Stimulated activated naive CD8-positive, alpha-beta T cell treated with anti-CD3 and anti-CD28 coated beads, Interleukin-15, amount 100 ng/mL, for 72 hours (primary cell): ENCODE measurements around the gene ZNF544.

Source experiments
- ATAC-seq: fragments of 150-1000 bp; cut with Tn5 transposase; 2 replicates; pipeline ENCODE4 v1.10.0; 2021; ENCODE audit warnings: mild to moderate bottlenecking, moderate library complexity
- DNase-seq, 2 donors: peaks; one replicate each; pipeline ENCODE4 v3.0.0; 2021 to 2022
- H3K27ac Mint-ChIP-seq, 2 donors: one replicate each; pipeline ENCODE4 v1.8.0; 2022; ENCODE audit warnings: mild to moderate bottlenecking in 2 of 2, mixed read lengths in 2 of 2, moderate library complexity in 2 of 2
- H3K27me3 Mint-ChIP-seq: one replicate; pipeline ENCODE4 v1.8.0; 2022; ENCODE audit warnings: mixed read lengths
- H3K4me1 Mint-ChIP-seq: one replicate; pipeline ENCODE4 v1.8.0; 2022; ENCODE audit warnings: mild to moderate bottlenecking, mixed read lengths
- H3K4me3 Mint-ChIP-seq, 2 donors: one replicate each; pipeline ENCODE4 v1.8.0; 2022; ENCODE audit warnings: mild to moderate bottlenecking in 2 of 2, mixed read lengths in 2 of 2, moderate library complexity in 1 of 2
- H3K9me3 Mint-ChIP-seq, 2 donors: one replicate each; pipeline ENCODE4 v1.8.0; 2022; ENCODE audit warnings: mixed read lengths in 2 of 2

Gene ZNF544

DNA sequence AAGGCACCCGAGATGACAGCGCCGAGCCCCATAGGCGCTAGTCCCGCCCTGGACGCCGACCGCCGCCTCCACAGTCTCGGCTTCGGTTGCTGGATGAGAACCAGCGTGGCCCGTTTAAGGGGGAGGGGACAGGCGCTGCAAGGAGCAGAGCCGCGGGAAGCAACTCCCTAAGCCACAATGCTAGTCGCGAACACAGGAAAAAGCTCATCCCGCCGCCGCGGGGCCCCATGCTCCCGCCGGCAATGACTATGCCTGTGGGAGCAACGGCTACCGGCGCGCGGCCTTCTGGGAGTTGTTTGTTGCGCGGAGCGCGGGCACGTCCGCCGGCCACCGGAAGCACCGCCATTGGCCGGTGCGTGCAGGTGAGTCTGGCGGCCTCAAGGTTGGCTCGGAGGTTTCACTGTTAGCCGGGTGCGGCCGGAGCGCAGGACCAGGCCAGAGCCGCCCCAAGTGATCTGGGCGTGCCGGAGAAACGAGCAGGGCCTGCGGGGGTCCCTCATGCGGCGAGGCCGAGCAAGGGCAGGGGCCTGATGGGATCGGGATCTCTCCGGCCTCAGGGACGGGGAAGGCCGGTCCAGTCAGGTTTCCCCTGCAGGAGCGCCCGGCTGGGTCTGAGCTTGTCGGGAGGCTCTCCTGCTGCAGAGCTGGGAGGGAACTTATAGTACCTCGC is at the start of gene ZNF544:
Gene ZNF544, plus strand, starts transcription at position 330 of the 670 bp plus-strand sequence. CDS start 15,110 bp downstream, outside the sequence.
- Mint-ChIP-seq H3K9me3 (peaks cover 40 to 54% of the 10 kb centered on the region in 2 donors), H3K27me3 (no peaks in the 10 kb centered on the region), H3K4me3 (peak within 1 kb of the TSS; percentile 99), H3K27ac (peak within 1 kb of the TSS; percentile 95 to 97), H3K4me1 (peaks cover 34% of the 10 kb centered on the region)
- DNase-seq: peak; percentile 63 to 73
- peak; percentile 90 for ATAC-seq

DNA sequence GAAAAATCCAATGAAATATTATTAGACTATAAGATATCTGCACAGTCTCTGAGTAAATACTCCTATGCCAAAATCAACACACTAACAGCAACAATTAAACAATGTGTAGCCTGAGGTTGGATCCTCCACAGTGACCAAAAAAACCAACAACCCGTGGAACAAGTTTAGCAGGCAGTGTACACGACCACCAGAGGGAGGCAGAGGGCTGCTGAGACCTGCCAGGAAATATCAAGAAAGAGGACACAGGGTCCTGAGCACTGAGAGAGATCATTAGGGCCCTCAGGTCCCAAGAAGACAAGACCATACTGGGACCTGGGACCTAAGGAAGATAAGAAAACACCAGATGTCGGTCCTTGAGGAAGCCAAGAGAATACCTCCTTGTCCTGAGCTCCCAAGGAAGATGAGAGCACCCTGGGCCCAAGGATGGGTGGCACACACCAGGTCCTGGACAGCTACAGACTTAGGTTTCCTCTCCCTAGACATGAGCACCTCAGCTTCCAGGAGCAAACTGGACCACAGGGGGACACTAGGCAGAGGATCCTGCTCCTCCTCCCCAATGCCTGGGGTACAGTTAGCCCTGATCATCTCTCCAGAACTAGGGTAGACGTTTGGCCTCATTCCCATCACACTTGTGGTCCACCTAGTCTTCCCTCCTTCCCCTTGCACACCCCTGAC is 46.7 kb upstream of the ZNF544 start:
- Mint-ChIP-seq H3K4me3 (peak overlapping the region; percentile 94 to 96), H3K27me3 (no peaks in the 10 kb centered on the region)
- peak; percentile 70 for DNase-seq

DNA sequence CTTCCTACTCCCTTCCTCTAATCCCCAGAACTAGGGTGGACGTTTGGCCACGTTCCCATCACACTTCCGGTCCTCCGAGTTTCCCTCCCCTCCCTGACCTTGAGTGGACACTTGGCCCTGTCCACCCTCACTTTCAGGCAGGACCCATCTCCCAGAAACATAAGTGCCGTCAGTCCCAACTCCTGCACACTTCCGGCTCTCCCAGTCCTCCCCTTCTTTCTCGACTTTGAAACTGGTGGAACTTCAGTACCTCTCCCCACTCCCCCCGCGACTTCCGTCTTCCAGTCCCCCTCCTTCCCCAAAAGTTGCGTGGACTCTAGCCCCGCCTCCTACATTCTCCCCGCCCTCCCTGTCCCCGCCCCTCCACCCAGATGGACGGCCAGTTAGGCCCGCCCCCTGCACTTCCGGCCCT is 46.1 kb upstream of the ZNF544 start:
- peaks cover 28% of the 10 kb centered on the region for H3K4me1 Mint-ChIP-seq
- H3K27ac Mint-ChIP-seq: peak overlapping the region; percentile 100
- peaks cover 25 to 47% of the 10 kb centered on the region in 2 donors for H3K9me3 Mint-ChIP-seq
- DNase-seq (no peak), ATAC-seq (peak; percentile 87)
- H3K4me3 Mint-ChIP-seq: peak overlapping the region; percentile 94 to 96
- no peaks in the 10 kb centered on the region for H3K27me3 Mint-ChIP-seq

More for the DNA sequence above, 46.7 kb upstream of the ZNF544 start:
- Mint-ChIP-seq H3K9me3 (peaks cover 28 to 52% of the 10 kb centered on the region in 2 donors), H3K27ac (peak overlapping the region; percentile 100), H3K4me1 (peaks cover 28% of the 10 kb centered on the region)
- ATAC-seq: no peak

DNA sequence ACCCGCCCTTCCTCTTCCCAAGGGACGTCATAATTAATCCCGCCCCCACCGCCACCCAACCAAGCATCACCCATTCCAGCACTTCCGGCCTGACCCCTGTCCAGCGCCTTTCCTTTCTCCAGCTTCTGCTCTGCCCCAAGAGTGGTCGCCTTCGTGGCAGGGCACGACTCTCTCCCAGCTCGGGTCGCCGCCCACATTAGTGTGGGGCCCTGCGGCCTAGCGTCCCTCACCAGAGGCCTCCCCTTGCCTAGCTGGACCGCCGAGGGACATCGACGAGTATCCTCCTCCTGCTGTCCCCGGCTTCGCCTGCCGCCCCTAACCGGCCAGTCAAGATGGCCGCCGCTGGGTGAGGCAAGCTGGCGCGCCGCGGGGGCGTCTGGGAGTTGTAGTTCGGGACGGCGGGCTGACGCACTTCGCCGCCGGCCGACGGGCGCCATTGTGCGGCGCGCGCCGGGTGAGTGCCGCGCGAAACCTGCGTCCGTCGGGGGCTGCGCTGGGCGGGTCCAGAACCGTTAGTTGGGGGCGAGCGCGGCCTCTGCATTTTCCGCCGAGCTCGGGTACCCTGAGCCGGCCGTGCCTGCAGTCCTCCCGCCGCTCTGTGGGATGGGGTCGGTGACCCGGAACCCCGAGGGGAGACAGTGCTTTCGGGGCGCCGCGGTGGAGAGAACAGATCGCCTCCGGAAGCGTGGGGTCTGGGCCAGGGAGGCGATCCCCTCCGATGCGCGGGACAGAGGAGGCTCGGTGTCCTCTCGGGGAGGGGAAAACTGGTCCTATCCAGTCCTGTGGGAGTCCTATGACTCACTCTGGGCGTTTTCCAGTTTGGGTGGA is 45.5 kb upstream of the ZNF544 start, which contains the start of gene ZNF274:
Gene ZNF274, plus strand, starts transcription at position 73 of the 828 bp plus-strand sequence. CDS start 905 bp downstream, outside the sequence.
- Mint-ChIP-seq H3K27me3 (no peaks in the 10 kb centered on the region), H3K27ac (peak within 1 kb of the TSS; percentile 100), H3K9me3 (peaks cover 20 to 42% of the 10 kb centered on the region in 2 donors), H3K4me1 (peaks cover 28% of the 10 kb centered on the region), H3K4me3 (peak within 1 kb of the TSS; percentile 94 to 96)
- peak; percentile 96 for DNase-seq
- ATAC-seq: peak; percentile 91

DNA sequence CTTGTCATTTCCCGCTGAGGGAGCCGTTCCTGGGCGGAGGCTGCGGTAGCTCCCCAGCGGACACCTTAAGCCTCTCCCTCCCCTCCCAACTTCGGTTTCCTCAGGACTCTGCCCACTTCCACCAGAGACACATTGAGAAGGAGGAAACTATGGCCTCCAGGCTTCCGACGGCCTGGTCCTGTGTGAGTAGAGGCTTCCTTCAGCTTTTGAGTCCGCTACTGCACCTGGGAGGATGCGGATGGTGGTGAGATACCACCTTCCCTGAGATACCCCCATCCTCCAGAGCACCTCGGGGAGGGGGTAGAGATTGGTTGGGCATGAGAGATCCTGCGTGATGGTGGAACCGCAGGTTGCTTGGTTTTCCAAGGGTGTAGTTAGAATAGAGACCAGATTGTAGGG is 44.9 kb upstream of the ZNF544 start:
- no peak for DNase-seq

DNA sequence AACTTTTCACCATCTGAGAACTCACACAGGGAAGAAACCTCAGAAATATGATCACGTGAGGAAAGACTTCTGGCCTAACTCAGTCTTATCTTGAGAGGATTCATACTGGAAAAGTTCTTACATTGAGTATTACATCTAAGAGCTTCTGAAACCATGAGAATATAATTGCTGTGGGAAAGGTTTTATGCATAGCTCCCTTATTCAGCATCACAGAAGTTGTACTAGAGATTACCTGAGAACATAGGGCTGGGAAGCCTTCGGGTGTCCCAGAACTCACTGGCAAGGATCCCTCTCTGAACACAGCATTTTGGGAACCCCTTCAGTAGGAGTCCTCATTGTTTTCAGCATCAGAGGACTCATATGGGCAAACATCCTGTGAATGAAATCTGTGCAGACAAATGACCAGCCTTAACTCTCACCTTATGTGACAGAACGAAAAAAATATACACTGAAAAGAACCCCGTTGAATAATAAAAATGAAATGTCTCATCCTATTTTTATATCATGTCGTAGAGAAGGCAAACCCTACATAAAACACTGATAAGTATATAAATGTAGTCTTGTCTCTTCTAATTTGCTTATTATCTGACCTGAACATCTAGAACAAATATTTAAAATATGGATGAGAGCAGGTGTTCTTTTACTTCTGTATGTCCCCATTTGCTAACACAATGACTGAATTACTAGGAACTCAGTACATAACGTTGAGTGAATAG is 31.7 kb upstream of the ZNF544 start:
- no peak overlapping the region for H3K4me3 Mint-ChIP-seq
- peaks cover 41 to 77% of the 10 kb centered on the region in 2 donors for H3K9me3 Mint-ChIP-seq
- no peak for DNase-seq
- peak overlapping the region in 1 of 2 donors; percentile 4 for H3K27ac Mint-ChIP-seq
- no peaks in the 10 kb centered on the region for H3K27me3 Mint-ChIP-seq
- ATAC-seq: no peak
- no peaks in the 10 kb centered on the region for H3K4me1 Mint-ChIP-seq

More for the DNA sequence above, 44.9 kb upstream of the ZNF544 start:
- peak overlapping the region; percentile 100 for H3K27ac Mint-ChIP-seq
- H3K27me3 Mint-ChIP-seq: no peaks in the 10 kb centered on the region
- peaks cover 22 to 43% of the 10 kb centered on the region in 2 donors for H3K9me3 Mint-ChIP-seq
- ATAC-seq: no peak
- peaks cover 28% of the 10 kb centered on the region for H3K4me1 Mint-ChIP-seq
- peak overlapping the region; percentile 94 to 96 for H3K4me3 Mint-ChIP-seq

DNA sequence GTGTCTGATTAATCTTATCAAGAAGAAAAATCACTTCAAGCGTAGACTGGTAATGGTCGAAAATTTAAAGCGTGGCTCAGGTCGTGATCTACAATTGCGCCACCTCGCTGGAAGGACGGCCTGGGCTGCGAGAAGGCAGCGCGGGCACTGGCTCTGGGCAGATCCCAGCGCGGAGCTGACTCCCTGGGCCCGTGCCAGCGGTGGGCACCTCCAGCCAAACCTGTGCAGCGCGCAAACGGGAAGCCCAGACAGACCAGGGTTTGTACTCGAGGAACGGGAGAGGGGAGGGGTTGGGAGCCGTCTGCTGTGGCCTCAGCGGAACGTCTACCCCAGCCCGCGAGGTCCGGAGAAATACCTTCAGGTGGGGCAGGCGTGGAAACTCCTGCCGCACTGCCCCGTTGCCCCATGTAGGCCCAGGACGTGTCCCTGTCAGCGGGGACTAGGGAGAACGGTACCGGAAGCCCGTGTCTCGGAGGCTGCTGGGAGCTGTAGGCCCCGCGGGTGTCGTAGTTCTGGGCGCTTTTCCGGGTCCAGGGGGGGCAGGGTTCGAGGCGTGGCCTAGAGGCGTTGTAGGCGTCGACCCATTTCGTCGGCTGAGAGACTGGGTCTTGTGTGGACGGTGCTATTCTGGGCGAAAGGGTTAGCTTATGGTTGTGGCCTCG is 24.8 kb upstream of the ZNF544 start:
- ATAC-seq: no peak
- Mint-ChIP-seq H3K4me1 (no peaks in the 10 kb centered on the region), H3K27me3 (no peaks in the 10 kb centered on the region), H3K4me3 (no peak overlapping the region), H3K9me3 (peaks cover 69 to 92% of the 10 kb centered on the region in 2 donors), H3K27ac (no peak overlapping the region)
- DNase-seq: no peak

DNA sequence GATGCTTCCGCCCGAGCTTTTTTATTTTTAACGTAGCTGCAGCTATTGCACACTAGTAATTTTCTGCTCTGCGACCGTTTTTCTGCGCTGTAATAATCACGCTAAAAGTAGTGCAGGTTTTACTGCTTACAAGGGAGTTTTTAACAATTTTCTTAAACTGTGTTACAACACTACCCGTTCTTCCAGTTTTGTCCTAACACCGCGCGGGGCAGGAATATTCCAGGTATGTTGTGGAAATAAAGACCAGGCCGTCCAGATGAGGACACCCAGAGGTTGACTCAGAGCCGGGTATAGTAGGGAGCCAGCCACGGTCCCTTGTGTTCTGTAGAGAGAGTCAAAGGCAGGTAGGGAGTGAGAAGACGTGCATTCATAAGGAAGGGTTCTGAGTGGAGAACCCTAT is 24.1 kb upstream of the ZNF544 start:
- Mint-ChIP-seq H3K4me1 (no peaks in the 10 kb centered on the region), H3K27ac (no peak overlapping the region), H3K27me3 (no peaks in the 10 kb centered on the region), H3K4me3 (no peak overlapping the region), H3K9me3 (peaks cover 69 to 97% of the 10 kb centered on the region in 2 donors)
- no peak for DNase-seq
- ATAC-seq: no peak

DNA sequence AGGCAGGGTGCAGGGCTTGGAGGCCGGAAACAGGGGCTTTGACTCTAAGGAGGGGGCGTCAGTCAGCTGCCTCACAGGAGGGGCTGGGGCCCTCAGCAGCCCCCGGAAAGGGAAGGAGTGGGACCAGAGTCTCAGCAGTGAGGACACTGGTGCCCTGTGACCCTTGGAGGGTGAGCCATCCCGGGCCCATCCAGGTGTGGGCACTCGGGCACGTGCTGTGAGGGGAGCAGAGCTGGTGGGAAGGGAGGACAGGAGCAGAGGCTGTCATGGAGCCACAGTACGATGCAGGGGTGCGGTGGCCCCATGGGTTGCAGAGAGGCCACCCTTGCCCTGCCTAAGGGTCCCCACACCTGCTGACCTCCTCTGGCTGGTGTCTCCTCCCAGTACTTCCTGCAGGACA is 19.1 kb upstream of the ZNF544 start:
- peaks cover 72 to 99% of the 10 kb centered on the region in 2 donors for H3K9me3 Mint-ChIP-seq
- ATAC-seq (no peak), DNase-seq (no peak)
- H3K4me3 Mint-ChIP-seq: no peak overlapping the region
- no peaks in the 10 kb centered on the region for H3K27me3 Mint-ChIP-seq
- H3K4me1 Mint-ChIP-seq: no peaks in the 10 kb centered on the region
- peak overlapping the region in 1 of 2 donors; percentile 65 for H3K27ac Mint-ChIP-seq

DNA sequence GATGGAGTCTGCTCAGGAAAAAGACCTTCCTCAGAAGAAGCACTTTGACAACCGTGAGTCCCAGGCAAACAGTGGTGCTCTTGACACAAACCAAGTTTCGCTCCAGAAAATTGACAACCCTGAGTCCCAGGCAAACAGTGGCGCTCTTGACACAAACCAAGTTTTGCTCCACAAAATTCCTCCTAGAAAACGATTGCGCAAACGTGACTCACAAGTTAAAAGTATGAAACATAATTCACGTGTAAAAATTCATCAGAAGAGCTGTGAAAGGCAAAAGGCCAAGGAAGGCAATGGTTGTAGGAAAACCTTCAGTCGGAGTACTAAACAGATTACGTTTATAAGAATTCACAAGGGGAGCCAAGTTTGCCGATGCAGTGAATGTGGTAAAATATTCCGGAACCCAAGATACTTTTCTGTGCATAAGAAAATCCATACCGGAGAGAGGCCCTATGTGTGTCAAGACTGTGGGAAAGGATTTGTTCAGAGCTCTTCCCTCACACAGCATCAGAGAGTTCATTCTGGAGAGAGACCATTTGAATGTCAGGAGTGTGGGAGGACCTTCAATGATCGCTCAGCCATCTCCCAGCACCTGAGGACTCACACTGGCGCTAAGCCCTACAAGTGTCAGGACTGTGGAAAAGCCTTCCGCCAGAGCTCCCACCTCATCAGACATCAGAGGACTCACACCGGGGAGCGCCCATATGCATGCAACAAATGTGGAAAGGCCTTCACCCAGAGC is 16.2 kb upstream of the ZNF544 start:
- DNase-seq: no peak
- H3K4me3 Mint-ChIP-seq: no peak overlapping the region
- H3K27ac Mint-ChIP-seq: no peak overlapping the region
- H3K9me3 Mint-ChIP-seq: peaks cover 63 to 94% of the 10 kb centered on the region in 2 donors
- H3K4me1 Mint-ChIP-seq: no peaks in the 10 kb centered on the region
- ATAC-seq: no peak
- no peaks in the 10 kb centered on the region for H3K27me3 Mint-ChIP-seq

DNA sequence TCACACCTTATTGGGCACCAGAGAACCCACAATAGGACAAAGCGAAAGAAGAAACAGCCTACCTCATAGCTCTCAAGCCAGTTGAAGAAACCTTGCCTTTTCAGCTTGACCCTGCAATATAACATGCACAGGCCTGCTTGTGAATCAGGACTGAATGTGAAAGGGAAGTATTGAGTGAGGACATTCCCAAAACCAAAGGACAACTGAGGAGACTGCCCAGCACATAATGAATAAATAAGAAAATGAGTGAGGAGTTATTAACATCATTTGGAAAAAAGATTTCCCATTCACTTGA is 15.7 kb upstream of the ZNF544 start:
- peaks cover 63 to 94% of the 10 kb centered on the region in 2 donors for H3K9me3 Mint-ChIP-seq
- H3K4me1 Mint-ChIP-seq: no peaks in the 10 kb centered on the region
- no peaks in the 10 kb centered on the region for H3K27me3 Mint-ChIP-seq
- DNase-seq (no peak), ATAC-seq (no peak)
- H3K27ac Mint-ChIP-seq: no peak overlapping the region
- no peak overlapping the region for H3K4me3 Mint-ChIP-seq

DNA sequence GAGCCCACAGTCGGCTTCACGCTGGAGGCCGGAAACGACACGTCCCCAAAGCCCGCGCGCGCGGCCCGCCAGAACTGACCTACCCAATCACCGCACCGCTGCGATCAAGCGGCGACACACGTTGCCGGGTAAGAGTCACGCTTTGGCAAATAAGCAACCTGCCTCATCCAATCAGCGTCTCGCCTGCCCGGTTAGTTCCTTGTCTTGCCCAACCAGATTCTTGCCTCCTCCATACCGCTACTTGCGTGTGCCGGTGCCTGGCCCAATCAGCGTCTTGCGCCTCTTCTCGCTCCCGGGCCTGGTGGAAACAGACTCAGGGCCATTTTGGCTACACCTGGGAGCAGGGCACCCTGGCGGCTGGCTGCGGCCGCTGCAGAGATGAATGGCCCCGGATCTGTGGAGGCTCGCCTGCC is 11.6 kb upstream of the ZNF544 start:
- H3K27me3 Mint-ChIP-seq: no peaks in the 10 kb centered on the region
- H3K4me3 Mint-ChIP-seq: peak overlapping the region in 1 of 2 donors; percentile 26
- H3K4me1 Mint-ChIP-seq: no peaks in the 10 kb centered on the region
- ATAC-seq: no peak
- DNase-seq: no peak
- no peak overlapping the region for H3K27ac Mint-ChIP-seq
- H3K9me3 Mint-ChIP-seq: peaks cover 54 to 65% of the 10 kb centered on the region in 2 donors

DNA sequence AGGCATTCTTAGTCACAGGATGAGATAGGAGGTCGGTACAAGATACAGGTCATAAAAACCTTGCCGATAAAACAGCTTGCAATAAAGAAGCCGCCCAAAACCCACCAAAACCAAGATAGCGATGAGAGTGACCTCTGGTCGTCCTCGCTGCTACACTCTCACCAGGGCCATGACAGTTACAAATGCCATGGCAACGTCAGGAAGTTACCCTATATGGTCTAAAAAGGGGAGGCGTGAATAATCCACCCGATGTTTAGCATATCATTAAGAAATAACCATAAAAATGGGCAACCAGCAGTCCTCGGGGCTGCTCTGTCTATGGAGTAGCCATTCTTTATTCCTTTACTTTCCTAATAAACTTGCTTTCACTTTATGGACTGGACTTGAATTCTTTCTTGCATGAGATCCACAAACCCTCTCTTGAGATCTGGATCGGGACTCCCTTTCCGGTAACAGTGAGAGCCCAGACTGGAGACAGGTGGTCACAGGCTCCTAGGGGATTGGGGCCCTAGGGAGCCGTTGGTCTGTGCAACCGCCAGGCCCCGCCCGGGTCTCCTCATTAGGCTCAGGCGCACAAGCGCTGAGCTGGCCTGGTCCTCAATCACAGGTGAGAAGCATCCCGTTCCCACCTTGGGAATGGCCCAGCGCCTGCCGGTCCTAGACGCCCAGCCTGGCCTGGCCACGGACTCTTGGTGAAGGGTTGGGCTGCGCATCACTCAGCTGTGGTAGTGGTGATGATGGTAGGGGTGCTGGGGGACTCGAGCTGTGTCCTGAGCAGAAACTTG is 10.9 kb upstream of the ZNF544 start:
- Mint-ChIP-seq H3K27ac (no peak overlapping the region), H3K4me3 (no peak overlapping the region), H3K27me3 (no peaks in the 10 kb centered on the region), H3K4me1 (no peaks in the 10 kb centered on the region), H3K9me3 (peaks cover 51 to 63% of the 10 kb centered on the region in 2 donors)
- DNase-seq (no peak), ATAC-seq (no peak)
